MM.1S (cell line): Measurements from ENCODE around the gene CLCN7.

Source experiments
- EZH2 ChIP-seq: fragments of 300-600 bp; sonication (generic); optimal IDR thresholded peaks from 2 replicates; pipeline ENCODE3; 2017; ENCODE audit warnings: low read depth, mild to moderate bottlenecking, antibody characterized with exemption, low read length, mixed read lengths
- EZH2phosphoT487 ChIP-seq: fragments of 300-600 bp; sonication (generic); IDR thresholded peaks from 2 replicates; pipeline ENCODE4 v1.6.1; 2018; ENCODE audit warnings: antibody characterized with exemption, low read length
- TF ChIP-seq, protein P1 (sequence below): fragments of 300-600 bp; sonication (generic); IDR thresholded peaks from 2 replicates; pipeline ENCODE4 v1.5.1; 2016; ENCODE audit warnings: antibody characterized with exemption, low read length, mixed read lengths

GRCh38 chr16:1457489-1458245, 17.2 kb downstream of the CLCN7 start:
- TF ChIP-seq, protein P1, sequence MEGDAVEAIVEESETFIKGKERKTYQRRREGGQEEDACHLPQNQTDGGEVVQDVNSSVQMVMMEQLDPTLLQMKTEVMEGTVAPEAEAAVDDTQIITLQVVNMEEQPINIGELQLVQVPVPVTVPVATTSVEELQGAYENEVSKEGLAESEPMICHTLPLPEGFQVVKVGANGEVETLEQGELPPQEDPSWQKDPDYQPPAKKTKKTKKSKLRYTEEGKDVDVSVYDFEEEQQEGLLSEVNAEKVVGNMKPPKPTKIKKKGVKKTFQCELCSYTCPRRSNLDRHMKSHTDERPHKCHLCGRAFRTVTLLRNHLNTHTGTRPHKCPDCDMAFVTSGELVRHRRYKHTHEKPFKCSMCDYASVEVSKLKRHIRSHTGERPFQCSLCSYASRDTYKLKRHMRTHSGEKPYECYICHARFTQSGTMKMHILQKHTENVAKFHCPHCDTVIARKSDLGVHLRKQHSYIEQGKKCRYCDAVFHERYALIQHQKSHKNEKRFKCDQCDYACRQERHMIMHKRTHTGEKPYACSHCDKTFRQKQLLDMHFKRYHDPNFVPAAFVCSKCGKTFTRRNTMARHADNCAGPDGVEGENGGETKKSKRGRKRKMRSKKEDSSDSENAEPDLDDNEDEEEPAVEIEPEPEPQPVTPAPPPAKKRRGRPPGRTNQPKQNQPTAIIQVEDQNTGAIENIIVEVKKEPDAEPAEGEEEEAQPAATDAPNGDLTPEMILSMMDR = no peak
- TF ChIP-seq EZH2phosphoT487 (no peak), EZH2 (no peak)
